ENCODE measurements around the gene HHAT.

The HHAT gene

DNA sequence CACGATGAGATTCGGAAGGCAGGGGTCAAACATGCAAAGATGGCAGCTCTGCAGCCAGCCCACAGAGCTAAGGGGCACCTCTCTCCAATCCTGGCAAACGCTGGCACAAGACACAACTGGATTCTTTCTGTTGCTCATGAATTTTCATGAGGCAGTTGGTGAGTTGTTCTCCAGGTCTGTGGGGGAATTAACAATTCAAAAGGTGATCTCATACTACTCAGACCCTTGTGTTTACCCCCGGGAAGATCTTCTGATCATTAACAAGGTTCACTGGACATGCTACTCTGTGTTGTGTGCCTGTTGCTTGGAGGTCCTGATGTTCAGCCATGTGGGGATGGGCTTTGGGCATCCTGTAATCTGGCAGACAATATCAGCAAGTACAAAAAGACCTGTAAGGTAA lies 128.9 kb downstream of the HHAT start:
- no peaks in the 10 kb centered on the region; the same call in 1 of the 2 replicates for H3K27me3 ChIP-seq (replicated peaks; ENCODE audit: control insufficient read depth, insufficient read depth, low read length)
- no peak overlapping the region for H3K4me3 ChIP-seq (replicated peaks; ENCODE audit: low read depth, low read length)
- no peaks in the 10 kb centered on the region for H3K36me3 ChIP-seq (ENCODE audit: control insufficient read depth, insufficient read depth, low read length)
- TF ChIP-seq, protein P1, sequence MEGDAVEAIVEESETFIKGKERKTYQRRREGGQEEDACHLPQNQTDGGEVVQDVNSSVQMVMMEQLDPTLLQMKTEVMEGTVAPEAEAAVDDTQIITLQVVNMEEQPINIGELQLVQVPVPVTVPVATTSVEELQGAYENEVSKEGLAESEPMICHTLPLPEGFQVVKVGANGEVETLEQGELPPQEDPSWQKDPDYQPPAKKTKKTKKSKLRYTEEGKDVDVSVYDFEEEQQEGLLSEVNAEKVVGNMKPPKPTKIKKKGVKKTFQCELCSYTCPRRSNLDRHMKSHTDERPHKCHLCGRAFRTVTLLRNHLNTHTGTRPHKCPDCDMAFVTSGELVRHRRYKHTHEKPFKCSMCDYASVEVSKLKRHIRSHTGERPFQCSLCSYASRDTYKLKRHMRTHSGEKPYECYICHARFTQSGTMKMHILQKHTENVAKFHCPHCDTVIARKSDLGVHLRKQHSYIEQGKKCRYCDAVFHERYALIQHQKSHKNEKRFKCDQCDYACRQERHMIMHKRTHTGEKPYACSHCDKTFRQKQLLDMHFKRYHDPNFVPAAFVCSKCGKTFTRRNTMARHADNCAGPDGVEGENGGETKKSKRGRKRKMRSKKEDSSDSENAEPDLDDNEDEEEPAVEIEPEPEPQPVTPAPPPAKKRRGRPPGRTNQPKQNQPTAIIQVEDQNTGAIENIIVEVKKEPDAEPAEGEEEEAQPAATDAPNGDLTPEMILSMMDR (IDR thresholded peaks at IDR 0.05; ENCODE audit: insufficient read depth, low read length, poor library complexity, severe bottlenecking) = no peak
- no peak for DNase-seq (ENCODE audit: extremely low read depth, insufficient read length)

DNA sequence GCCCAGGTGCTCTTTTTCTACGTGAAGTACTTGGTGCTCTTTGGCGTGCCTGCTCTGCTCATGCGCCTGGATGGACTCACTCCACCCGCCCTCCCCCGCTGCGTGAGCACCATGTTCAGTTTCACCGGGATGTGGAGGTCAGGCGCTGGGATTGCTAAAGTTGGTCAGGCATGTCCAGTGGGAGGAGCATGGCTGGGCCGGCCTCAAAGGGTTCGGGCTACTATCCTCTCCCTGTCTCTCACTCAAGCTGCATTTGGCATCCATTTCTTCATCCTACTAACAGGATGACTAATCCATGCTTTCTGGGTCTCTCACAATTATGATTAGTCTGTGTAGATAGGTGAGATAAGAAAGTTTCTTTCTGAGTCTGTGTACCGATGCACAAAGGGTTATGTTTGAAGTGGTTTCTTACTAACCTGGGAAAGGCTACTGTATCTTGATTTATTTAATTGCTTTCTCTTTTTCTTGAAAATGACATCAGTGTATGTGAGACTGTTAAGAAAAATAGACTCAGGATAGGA lies 135.9 kb downstream of the HHAT start:
- Histone ChIP-seq H3K27me3 (replicated peaks; ENCODE audit: control insufficient read depth, insufficient read depth, low read length) (no peaks in the 10 kb centered on the region; the same call in 1 of the 2 replicates), H3K4me3 (replicated peaks; ENCODE audit: low read depth, low read length) (no peak overlapping the region), H3K36me3 (ENCODE audit: control insufficient read depth, insufficient read depth, low read length) (no peaks in the 10 kb centered on the region)
- DNase-seq (ENCODE audit: extremely low read depth, insufficient read length) = peak; percentile 22
- TF ChIP-seq, protein P1 (IDR thresholded peaks at IDR 0.05; ENCODE audit: insufficient read depth, low read length, poor library complexity, severe bottlenecking) = no peak

DNA sequence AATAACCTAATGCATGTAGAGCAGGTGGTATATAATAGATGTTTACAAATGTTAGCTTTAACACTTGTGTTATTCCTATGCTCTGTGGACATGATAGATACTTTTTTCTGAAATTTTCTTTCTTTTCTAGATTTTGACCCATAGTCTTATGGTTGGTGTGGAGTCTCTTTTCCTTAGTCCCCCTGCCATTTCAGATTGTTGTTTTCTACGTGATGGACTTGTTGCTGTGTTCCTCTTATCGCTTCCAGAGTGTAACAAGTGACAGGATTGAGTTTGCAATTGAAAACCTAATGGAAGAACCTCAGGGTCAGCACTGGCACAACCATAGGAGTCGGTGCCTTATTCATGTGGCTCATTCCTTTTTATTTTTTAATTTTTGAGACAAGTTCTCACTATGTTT lies 136.4 kb downstream of the HHAT start:
- no peak overlapping the region for H3K4me3 ChIP-seq (replicated peaks; ENCODE audit: low read depth, low read length)
- no peaks in the 10 kb centered on the region for H3K36me3 ChIP-seq (ENCODE audit: control insufficient read depth, insufficient read depth, low read length)
- H3K27me3 ChIP-seq (replicated peaks; ENCODE audit: control insufficient read depth, insufficient read depth, low read length) = no peaks in the 10 kb centered on the region
- no peak for DNase-seq (ENCODE audit: extremely low read depth, insufficient read length)
- TF ChIP-seq, protein P1 (IDR thresholded peaks at IDR 0.05; ENCODE audit: insufficient read depth, low read length, poor library complexity, severe bottlenecking) = no peak

DNA sequence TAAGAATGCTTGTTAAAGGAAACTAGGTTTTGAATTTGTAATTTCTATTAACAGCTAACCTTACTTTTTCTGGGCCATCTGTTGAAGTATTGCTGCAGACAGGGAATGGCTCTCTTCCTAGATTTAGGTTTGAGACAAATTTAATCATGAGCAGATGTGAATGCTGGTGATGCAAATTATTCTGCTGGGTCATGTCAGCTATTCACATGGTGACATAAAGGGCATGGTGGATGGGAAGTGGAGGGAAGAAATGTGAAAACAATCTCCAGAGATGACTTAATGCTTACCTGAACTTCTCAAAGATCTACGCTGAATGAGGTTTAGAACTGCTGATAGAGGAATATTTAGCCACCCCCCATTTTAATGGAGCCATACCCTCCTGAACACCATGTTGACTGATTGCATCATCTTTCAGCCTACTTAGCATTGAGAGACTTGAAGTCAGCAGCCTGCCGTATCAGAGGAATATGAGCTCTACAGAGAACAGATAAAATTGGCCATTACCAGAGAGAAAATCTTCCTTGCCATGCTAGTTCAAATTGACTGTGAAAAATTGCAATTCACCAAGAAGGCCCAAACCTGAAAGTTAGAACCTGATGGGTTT lies 138.8 kb downstream of the HHAT start:
- Histone ChIP-seq H3K27me3 (replicated peaks; ENCODE audit: control insufficient read depth, insufficient read depth, low read length) (no peaks in the 10 kb centered on the region), H3K4me3 (replicated peaks; ENCODE audit: low read depth, low read length) (no peak overlapping the region), H3K36me3 (ENCODE audit: control insufficient read depth, insufficient read depth, low read length) (no peaks in the 10 kb centered on the region)
- no peak for DNase-seq (ENCODE audit: extremely low read depth, insufficient read length)
- TF ChIP-seq, protein P1 (IDR thresholded peaks at IDR 0.05; ENCODE audit: insufficient read depth, low read length, poor library complexity, severe bottlenecking) = no peak

DNA sequence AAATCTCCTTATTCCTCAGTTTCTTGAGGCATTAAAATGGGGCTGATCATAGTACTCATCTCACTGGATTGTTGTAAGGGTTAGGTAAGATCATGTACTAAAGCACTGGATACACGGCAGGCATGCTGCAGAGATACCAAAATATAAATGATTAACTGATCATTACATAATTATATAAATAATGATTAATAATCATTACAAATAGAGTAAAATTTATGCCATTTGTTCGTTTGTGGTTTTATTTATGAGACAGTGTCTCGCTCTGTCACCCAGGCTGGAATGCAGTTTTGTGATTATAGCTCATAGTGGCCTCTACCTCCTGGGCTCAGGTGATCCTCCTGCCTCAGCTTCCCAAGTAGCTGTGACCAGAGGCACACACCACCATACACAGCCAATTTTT lies 140.7 kb downstream of the HHAT start:
- no peaks in the 10 kb centered on the region for H3K36me3 ChIP-seq (ENCODE audit: control insufficient read depth, insufficient read depth, low read length)
- H3K27me3 ChIP-seq (replicated peaks; ENCODE audit: control insufficient read depth, insufficient read depth, low read length) = no peaks in the 10 kb centered on the region
- no peak for DNase-seq (ENCODE audit: extremely low read depth, insufficient read length)
- H3K4me3 ChIP-seq (replicated peaks; ENCODE audit: low read depth, low read length) = no peak overlapping the region
- TF ChIP-seq, protein P1 (IDR thresholded peaks at IDR 0.05; ENCODE audit: insufficient read depth, low read length, poor library complexity, severe bottlenecking) = no peak
